GM12878 (cell line): Measurements from ENCODE around the gene TRIM62. TPM values are rescaled to one million over a fixed set of nuclear protein-coding genes. Genes with fewer than 3 reads are reported as not detected.

Source experiments
- ATAC-seq: fragments of 200-7000 bp; cut with Tn5 transposase; 3 replicates; pipeline ENCODE4 v1.9.1; 2020; ENCODE audit warnings: mild to moderate bottlenecking, moderate library complexity
- BruUV-seq: library from RNA; stranded (reverse); fragments of 400-500 nt; replicated peaks from 2 replicates; lab custom pipeline; 2021; lab: Mats Ljungman, UMichigan
- CTCF ChIA-PET: fragments of 300-600 bp; sonication (Branson Sonifier 250); formaldehyde crosslinking; extraction: SDS; loops from one replicate; lab custom pipeline; 2021; ENCODE audit warnings: inconsistent platforms; lab: Yijun Ruan, JAX
- POLR2A ChIA-PET: fragments of 350-600 bp; formaldehyde crosslinking; extraction: SDS; loops from one replicate; lab custom pipeline; 2021; ENCODE audit warnings: inconsistent platforms; lab: Charles Lee
- RAD21 ChIA-PET: fragments of 300-600 bp; sonication (Branson Sonifier 250); formaldehyde crosslinking; loops from one replicate; lab custom pipeline; 2023; ENCODE audit warnings: antibody characterized with exemption; ENCODE audit not compliant: unreplicated experiment; lab: Charles Lee
- SMC1A ChIA-PET: fragments of 300-600 bp; sonication (Branson Sonifier 250); formaldehyde crosslinking; loops from one replicate; lab custom pipeline; 2023; ENCODE audit not compliant: unreplicated experiment, uncharacterized antibody; lab: Charles Lee
- DNase-seq: peaks from one replicate; pipeline ENCODE4 v3.0.0-alpha.2; 2011; ENCODE audit warnings: low read depth, low spot score
- FAIRE-seq: peaks from 3 replicates; lab custom pipeline; 2011; peaks lifted over from hg19 to GRCh38; lab: Jason Lieb, UNC
- H2AFZ ChIP-seq: 2 replicates; pipeline ENCODE4 v1.6.0; 2011; ENCODE audit warnings: low read depth, low read length, control low read depth; ENCODE audit not compliant: control insufficient read depth
- H3K27ac ChIP-seq: 2 replicates; pipeline ENCODE4 v1.5.1; 2011; ENCODE audit warnings: control low read depth; ENCODE audit not compliant: control insufficient read depth, insufficient read depth
- H3K27me3 ChIP-seq, 2 experiments: replicated peaks in 1 of 2; 2 replicates each; pipeline versions ENCODE4 v1.6.0 to v1.6.1; 2011; ENCODE audit warnings: low read length in 1 of 2; ENCODE audit not compliant: control insufficient read depth in 2 of 2, insufficient read depth in 2 of 2
- H3K36me3 ChIP-seq, 2 experiments: 2 replicates each; pipeline ENCODE4 v1.5.1; 2011; ENCODE audit warnings: low read length in 1 of 2; ENCODE audit not compliant: control insufficient read depth in 2 of 2, insufficient read depth in 2 of 2
- H3K4me1 ChIP-seq: 2 replicates; pipeline ENCODE4 v1.6.1; 2011; ENCODE audit warnings: mild to moderate bottlenecking, low read length, moderate library complexity, mixed read lengths; ENCODE audit not compliant: control insufficient read depth, insufficient read depth
- H3K4me2 ChIP-seq: 2 replicates; pipeline ENCODE4 v1.6.0; 2011; ENCODE audit warnings: control low read depth; ENCODE audit not compliant: control insufficient read depth, insufficient read depth
- H3K4me3 ChIP-seq: fragments of 200-600 bp; sonication (generic); 2 replicates; pipeline ENCODE4 v1.5.1; 2016
- H3K79me2 ChIP-seq: 2 replicates; pipeline ENCODE4 v1.6.0; 2011; ENCODE audit warnings: low read length; ENCODE audit not compliant: control insufficient read depth, insufficient read depth
- H3K9ac ChIP-seq: 2 replicates; pipeline ENCODE4 v1.8.0; 2011; ENCODE audit warnings: low read length, control low read depth, mixed read lengths; ENCODE audit not compliant: control insufficient read depth, insufficient read depth
- H3K9me3 ChIP-seq: replicated peaks from 3 replicates; pipeline ENCODE4 v1.5.1; 2011; ENCODE audit warnings: mild to moderate bottlenecking, low read length; ENCODE audit not compliant: control insufficient read depth, insufficient read depth
- H4K20me1 ChIP-seq: 2 replicates; pipeline ENCODE4 v1.6.0; 2011; ENCODE audit not compliant: control insufficient read depth, insufficient read depth
- BACH1 ChIP-seq: fragments of 450-650 bp; IDR thresholded peaks from 2 replicates; pipeline ENCODE4 v1.6.1; 2017; ENCODE audit warnings: mild to moderate bottlenecking, borderline replicate concordance
- BHLHE40 ChIP-seq, 2 experiments: fragments of 450-650 bp in 1 of 2; IDR thresholded peaks; 2 replicates each; pipeline ENCODE4 v1.6.1; 2011 to 2017; ENCODE audit warnings: low read depth in 2 of 2, borderline replicate concordance in 1 of 2, improper control_type of control experiment in 1 of 2, low read length in 1 of 2, mild to moderate bottlenecking in 1 of 2
- EZH2 ChIP-seq: IDR thresholded peaks from 2 replicates; pipeline ENCODE4 v1.6.1; 2012; ENCODE audit warnings: low read depth, mild to moderate bottlenecking, control low read depth, inconsistent platforms, low read length, borderline replicate concordance; ENCODE audit not compliant: control insufficient read depth
- FOXM1 ChIP-seq: IDR thresholded peaks from 2 replicates; pipeline ENCODE4 v1.6.1; 2012; ENCODE audit warnings: low read depth, mild to moderate bottlenecking, inconsistent platforms, low read length, moderate library complexity
- GATAD2B ChIP-seq: fragments of 450-650 bp; conservative IDR thresholded peaks from 2 replicates; pipeline ENCODE4 v1.6.1; 2017; ENCODE audit warnings: low read depth, mild to moderate bottlenecking, moderate library complexity
- IKZF1 ChIP-seq: fragments of 450-650 bp; conservative IDR thresholded peaks from 2 replicates; pipeline ENCODE4 v1.6.1; 2017; ENCODE audit warnings: antibody characterized with exemption, mild to moderate bottlenecking
- LARP7 ChIP-seq: fragments of 450-650 bp; IDR thresholded peaks from 2 replicates; pipeline ENCODE4 v1.6.1; 2017; ENCODE audit warnings: mild to moderate bottlenecking
- PML ChIP-seq: IDR thresholded peaks from 2 replicates; pipeline ENCODE4 v1.6.1; 2012; ENCODE audit warnings: low read length, inconsistent platforms
- POLR2A ChIP-seq: IDR thresholded peaks from 2 replicates; pipeline ENCODE4 v1.6.1; 2011; ENCODE audit warnings: low read depth, mild to moderate bottlenecking, low read length
- RFX5 ChIP-seq: IDR thresholded peaks from 2 replicates; pipeline ENCODE4 v1.6.1; 2011; ENCODE audit warnings: low read depth, low read length, improper control_type of control experiment
- WGBS: methylation state at CpG from one replicate; pipeline ENCODE4 v1.1.6; 2016; ENCODE audit warnings: low lambda C conversion rate; ENCODE audit not compliant: insufficient replicate concordance, insufficient coverage; ENCODE audit errors: missing lambda C conversion rate; 5-methylcytosine and 5-hydroxymethylcytosine counted together
- in situ Hi-C: fragments of 300-500 bp; cut with MboI; formaldehyde crosslinking; loops from 9 replicates; pipeline ENCODE4 v1.14.3; 2018; ENCODE audit warnings: mixed read lengths
- intact Hi-C: fragments of 100-400 bp; cut with micrococcal nuclease; formaldehyde crosslinking; loops from one replicate; pipeline ENCODE4 v1.14.2; 2022; ENCODE audit not compliant: unreplicated experiment
- polyA plus RNA-seq, 11 experiments: library from polyadenylated mRNA; depleted of rRNA in 4 of 11; unstranded in 6 of 11; stranded (reverse) in 5 of 11; fragments of >200 nt; fragmentation: Nextera tagmentation in 4 of 11; fragmentation: Illumina TruSeq in 1 of 11; extraction: Ambion mirVana in 4 of 11; extraction: Trizol in 1 of 11; gene quantifications; 1 replicate in 1 of 11; 2 replicates in 10 of 11; pipeline versions ENCODE4 v1.2.1 to v1.2.3, GENCODE V29; 2011 to 2016; ENCODE audit warnings: inconsistent platforms in 2 of 11, missing spikeins in 2 of 11, low read depth in 1 of 11
- total RNA-seq, 4 experiments: library from RNA; depleted of rRNA in 3 of 4; stranded (reverse); fragments of >200 nt in 3 of 4; fragmentation: Illumina TruSeq in 1 of 4; extraction: Trizol in 1 of 4; gene quantifications; 2 replicates each; pipeline versions ENCODE4 v1.2.1 to v1.2.3, GENCODE V29; 2013 to 2021

TRIM62 gene
- total and polyA plus RNA-seq, 10 of the 15 experiments (the other 5 are each of a cell fraction or from before 2014, with no cell fraction given), result 0.52 to 4.2 (median 1.9) TPM

GRCh38 chr1:33180911-33181890, 642 bp downstream of the TRIM62 start:
- no peaks in the 10 kb centered on the region for H3K36me3 ChIP-seq
- ChIA-PET RAD21 (interaction anchor here (0.6 to 1.6 kb wide), 6 partner anchors 29 to 1161 kb away, joined by 3 to 4 read pairs (median 3); no protein-coding TSS in a partner anchor), CTCF (interaction anchor here (0.6 to 3.2 kb wide), 10 partner anchors 41 to 829 kb away, joined by 3 to 18 read pairs (median 4); no protein-coding TSS in a partner anchor), SMC1A (interaction anchor here (1.4 to 1.5 kb wide), 2 partner anchors 54 to 114 kb away, joined by 4 read pairs; no protein-coding TSS in a partner anchor), POLR2A (interaction anchor here (0.6 to 1.7 kb wide), 5 partner anchors 9 to 54 kb away, joined by 3 to 8 read pairs (median 3); no protein-coding TSS in a partner anchor)
- H3K4me2 ChIP-seq, result peak overlapping the region; percentile 98
- DNase-seq (no peak), ATAC-seq (peak; percentile 95), FAIRE-seq (no peak)
- in situ Hi-C loops (no loop called here), intact Hi-C loops (loop anchor here (2.0 kb wide), 1 partner anchor 54 kb away; no protein-coding TSS in a partner anchor)
- peaks cover 0 to 8% of the 10 kb centered on the region in 2 experiments; a peak in 3 of 4 replicates for H3K27me3 ChIP-seq
- peak overlapping the region; percentile 81 for H2AFZ ChIP-seq
- no peaks in the 10 kb centered on the region for H4K20me1 ChIP-seq
- H3K9ac ChIP-seq, result peak overlapping the region; percentile 34; the same call in 1 of the 2 replicates
- H3K79me2 ChIP-seq, result no peaks in the 10 kb centered on the region
- no peak overlapping the region for H3K27ac ChIP-seq
- TF ChIP-seq RFX5 (no peak), FOXM1 (no peak), POLR2A (peak; percentile 58), IKZF1 (peak; percentile 84), EZH2 (no peak), BHLHE40 (IDR thresholded peaks at IDR 0.05; ENCODE audit: borderline replicate concordance in 1 of 2, low read depth in 2 of 2, low read length in 1 of 2) (peak in 1 of 2 experiments; percentile 59; a peak in 1 of 4 replicates), LARP7 (peak; percentile 46; the same call in 1 of the 2 replicates), BACH1 (0 out of 2 replicates have a peak, but pooled peaks have one; percentile 10), GATAD2B (0 out of 2 replicates have a peak, but pooled peaks have one; percentile 24), PML (no peak)
- 4% methylated on average over 69 of the region's 90 CpGs for WGBS
- H3K4me1 ChIP-seq, result peaks cover 4% of the 10 kb centered on the region
- H3K4me3 ChIP-seq, result peak overlapping the region; percentile 84
- H3K9me3 ChIP-seq, result no peaks in the 10 kb centered on the region
- BruUV-seq, result no TSS peak
